ENCODE results near the gene NR1I2. TPM values are rescaled to one million over a fixed set of nuclear protein-coding genes. Genes with fewer than 3 reads are reported as not detected.

NR1I2 gene
- total RNA-seq (2014; rRNA removed; shearing (Covaris generic)), result 0.87 and 1.6 TPM in 2 replicates

DNA sequence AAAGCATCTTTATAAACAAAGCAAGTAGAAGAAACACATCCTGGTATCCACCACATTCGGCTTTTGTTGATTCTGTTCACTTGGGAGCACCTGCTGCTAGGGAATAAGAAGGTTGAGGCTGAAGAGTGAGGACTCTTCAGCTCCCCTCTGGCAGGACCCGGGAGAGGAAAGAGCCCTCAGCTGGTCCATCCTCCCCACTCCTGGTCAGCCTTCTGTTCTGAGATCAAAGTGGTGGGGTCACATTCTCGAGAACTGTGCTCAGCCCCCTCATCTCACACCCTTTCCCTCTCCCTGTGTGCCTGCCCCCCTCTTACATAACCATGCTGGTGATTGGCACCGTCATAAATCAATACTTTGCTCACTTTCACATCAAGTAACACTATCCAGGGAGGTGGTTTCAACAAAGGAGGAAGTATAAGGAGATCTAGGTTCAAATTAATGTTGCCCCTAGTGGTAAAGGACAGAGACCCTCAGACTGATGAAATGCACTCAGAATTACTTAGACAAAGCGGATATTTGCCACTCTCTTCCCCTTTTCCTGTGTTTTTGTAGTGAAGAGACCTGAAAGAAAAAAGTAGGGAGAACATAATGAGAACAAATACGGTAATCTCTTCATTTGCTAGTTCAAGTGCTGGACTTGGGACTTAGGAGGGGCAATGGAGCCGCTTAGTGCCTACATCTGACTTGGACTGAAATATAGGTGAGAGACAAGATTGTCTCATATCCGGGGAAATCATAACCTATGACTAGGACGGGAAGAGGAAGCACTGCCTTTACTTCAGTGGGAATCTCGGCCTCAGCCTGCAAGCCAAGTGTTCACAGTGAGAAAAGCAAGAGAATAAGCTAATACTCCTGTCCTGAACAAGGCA is at the start of gene NR1I2:
NR1I2 (plus strand) TSS at position 772 of the 869 bp plus-strand sequence.
- no peak for DNase-seq
- H3K36me3 ChIP-seq (replicated peaks; ENCODE audit: control insufficient read depth, insufficient read depth, low read length), result no peaks in the 10 kb centered on the region
- H3K27me3 ChIP-seq (ENCODE audit: control insufficient read depth, insufficient read depth, low read length), result no peaks in the 10 kb centered on the region
- H3K4me3 ChIP-seq (ENCODE audit: insufficient read depth, low read depth, low read length), result no peak within 1 kb of the TSS

DNA sequence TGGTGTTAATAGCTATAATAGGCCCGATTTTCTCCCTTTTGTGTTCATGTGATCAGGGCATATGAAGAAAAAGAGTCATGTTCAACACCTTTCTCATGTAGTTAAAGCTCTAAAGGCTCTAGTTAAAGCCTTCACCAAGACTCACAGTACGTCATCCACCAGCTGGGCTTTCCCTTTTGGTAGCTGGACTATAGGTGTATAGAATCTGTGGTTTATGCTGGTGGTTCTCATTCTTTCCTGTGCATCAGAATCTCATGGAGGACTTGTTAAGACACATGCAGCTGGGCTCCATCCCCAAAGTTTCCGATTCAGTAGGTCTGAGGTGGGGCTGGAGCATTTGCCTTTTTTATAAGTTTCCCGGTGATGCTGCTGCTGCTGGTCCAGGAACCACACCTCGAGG is 48.1 kb upstream of the NR1I2 start:
- no peak overlapping the region for H3K4me3 ChIP-seq (ENCODE audit: insufficient read depth, low read depth, low read length)
- H3K27me3 ChIP-seq (ENCODE audit: control insufficient read depth, insufficient read depth, low read length), result no peaks in the 10 kb centered on the region
- no peak for DNase-seq
- H3K36me3 ChIP-seq (replicated peaks; ENCODE audit: control insufficient read depth, insufficient read depth, low read length), result no peaks in the 10 kb centered on the region

DNA sequence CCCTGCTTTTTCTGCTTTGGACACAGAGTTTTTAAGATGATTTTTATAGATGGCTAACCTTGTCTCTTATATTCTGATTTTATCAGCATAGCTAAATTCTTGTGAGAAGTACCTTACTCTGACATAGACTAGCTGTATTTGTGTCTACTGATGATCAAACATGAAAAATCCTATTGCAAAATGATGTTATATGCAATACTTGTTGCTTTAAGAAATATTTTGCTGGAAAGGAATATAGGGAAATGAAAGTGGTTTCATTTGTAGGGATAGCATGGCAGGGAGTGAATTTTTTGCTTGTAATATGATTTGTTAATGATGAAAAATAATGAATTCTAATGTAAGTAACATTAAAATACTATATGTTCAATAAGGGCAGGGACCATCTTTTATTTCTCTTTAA is 43.2 kb upstream of the NR1I2 start:
- DNase-seq, result no peak

DNA sequence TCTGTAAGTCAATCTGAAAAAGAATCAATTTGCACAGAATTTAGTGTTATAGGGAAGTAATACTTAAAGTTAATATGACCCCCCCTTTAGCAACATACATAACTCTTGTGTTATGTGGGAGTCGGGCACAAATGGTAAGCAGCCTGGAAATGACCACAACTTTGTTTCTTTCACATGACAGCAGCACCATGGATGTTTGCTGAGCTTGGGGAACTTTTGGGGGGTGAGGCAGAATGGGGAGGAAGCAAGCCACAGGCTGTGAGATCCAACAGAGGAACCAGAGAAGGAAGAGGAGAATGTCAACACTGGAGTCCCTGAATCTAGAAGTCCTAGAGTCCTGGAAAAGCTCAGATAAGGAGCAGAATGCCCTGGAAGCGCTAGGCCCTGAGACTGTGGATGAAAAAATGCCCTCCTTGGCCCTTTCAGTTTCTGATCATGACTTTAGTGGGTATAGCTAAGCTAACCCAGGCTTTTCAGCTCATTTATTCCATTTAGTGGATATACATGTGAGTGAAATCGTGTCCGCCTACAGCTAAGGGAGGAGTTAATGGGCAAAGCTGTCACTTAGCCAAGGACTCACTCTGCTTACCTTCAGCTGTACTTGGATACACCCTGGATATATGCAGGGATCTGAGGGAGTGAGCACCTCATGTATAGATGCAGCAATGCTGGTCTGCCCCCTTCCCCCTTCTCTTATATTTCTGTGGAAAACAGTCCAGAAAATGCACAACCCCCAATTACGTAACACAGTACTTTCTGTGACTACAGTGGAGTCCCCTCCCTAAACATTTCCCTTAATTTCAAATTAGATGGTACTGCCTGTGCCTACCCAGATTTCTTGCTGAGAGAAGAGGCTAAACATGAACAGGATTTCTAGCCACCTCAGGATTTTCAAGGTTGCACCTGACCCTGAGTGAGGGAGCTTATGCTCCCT is 40.0 kb upstream of the NR1I2 start:
- Histone ChIP-seq H3K27me3 (ENCODE audit: control insufficient read depth, insufficient read depth, low read length) (no peaks in the 10 kb centered on the region), H3K4me3 (ENCODE audit: insufficient read depth, low read depth, low read length) (no peak overlapping the region), H3K36me3 (replicated peaks; ENCODE audit: control insufficient read depth, insufficient read depth, low read length) (no peaks in the 10 kb centered on the region)
- no peak for DNase-seq

More for the DNA sequence above, 43.2 kb upstream of the NR1I2 start:
- Histone ChIP-seq H3K4me3 (ENCODE audit: insufficient read depth, low read depth, low read length) (no peak overlapping the region), H3K27me3 (ENCODE audit: control insufficient read depth, insufficient read depth, low read length) (no peaks in the 10 kb centered on the region), H3K36me3 (replicated peaks; ENCODE audit: control insufficient read depth, insufficient read depth, low read length) (no peaks in the 10 kb centered on the region)

DNA sequence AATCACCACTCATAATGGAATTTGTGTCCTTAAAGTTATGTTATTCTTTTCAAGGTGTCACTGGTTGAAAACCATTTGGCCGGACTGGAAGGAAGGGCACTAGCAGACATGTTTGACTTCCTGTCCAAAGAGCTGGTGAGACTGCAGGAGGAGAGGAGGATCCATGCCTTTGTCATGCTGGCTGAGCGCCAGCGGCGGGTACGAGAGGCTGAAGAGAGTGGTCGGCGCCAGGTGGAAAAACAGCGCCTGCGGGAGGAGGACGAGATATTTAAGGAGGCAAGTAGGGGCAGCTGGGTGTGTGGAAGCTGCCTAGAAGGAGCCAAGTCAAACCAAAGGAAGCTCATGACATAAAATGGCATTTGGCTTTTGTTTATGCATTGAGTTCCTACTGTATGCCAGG is 38.0 kb upstream of the NR1I2 start:
- Histone ChIP-seq H3K27me3 (ENCODE audit: control insufficient read depth, insufficient read depth, low read length) (no peaks in the 10 kb centered on the region), H3K36me3 (replicated peaks; ENCODE audit: control insufficient read depth, insufficient read depth, low read length) (no peaks in the 10 kb centered on the region), H3K4me3 (ENCODE audit: insufficient read depth, low read depth, low read length) (no peak overlapping the region)
- no peak for DNase-seq

DNA sequence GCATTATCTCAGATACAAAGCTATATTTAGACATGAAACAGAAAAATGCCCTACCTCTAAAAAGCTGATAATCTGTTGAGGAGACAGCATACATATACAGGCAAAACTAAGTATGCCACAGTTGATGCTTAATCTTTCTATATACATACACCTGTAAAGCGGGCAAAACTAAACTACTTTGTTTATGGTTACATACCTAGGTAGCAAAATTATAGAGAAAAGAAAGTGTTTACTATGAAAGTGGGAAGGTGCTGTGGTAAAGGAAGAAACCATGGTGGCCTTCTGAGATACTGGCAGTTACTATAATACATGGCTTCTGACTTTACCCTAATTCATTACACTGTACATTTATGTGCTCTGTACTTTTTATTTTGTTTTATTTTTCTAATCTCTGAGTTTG is 36.0 kb upstream of the NR1I2 start:
- DNase-seq, result no peak
- Histone ChIP-seq H3K27me3 (ENCODE audit: control insufficient read depth, insufficient read depth, low read length) (no peaks in the 10 kb centered on the region), H3K4me3 (ENCODE audit: insufficient read depth, low read depth, low read length) (no peak overlapping the region), H3K36me3 (replicated peaks; ENCODE audit: control insufficient read depth, insufficient read depth, low read length) (no peaks in the 10 kb centered on the region)

DNA sequence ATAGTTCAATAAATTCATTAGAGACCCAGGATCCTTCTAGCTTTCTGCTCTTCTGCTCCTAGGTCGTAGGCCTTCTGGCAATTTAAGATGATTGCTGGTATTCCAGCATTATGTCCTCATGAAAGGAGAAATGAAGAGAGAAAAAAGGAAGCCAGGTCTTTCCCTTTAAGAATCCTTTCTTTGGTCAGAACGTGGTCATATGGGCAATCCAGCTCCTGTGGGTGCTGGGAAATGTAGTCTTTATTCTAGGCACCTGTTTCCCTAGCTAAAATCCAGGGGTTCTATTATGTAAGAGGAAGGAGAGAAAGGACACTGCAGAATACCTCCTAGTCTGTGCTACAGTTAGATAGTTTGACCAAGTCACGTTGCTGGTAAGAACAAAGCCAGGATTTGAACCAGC is 35.5 kb upstream of the NR1I2 start:
- H3K36me3 ChIP-seq (replicated peaks; ENCODE audit: control insufficient read depth, insufficient read depth, low read length), result no peaks in the 10 kb centered on the region
- no peak overlapping the region for H3K4me3 ChIP-seq (ENCODE audit: insufficient read depth, low read depth, low read length)
- H3K27me3 ChIP-seq (ENCODE audit: control insufficient read depth, insufficient read depth, low read length), result no peaks in the 10 kb centered on the region
- no peak for DNase-seq

DNA sequence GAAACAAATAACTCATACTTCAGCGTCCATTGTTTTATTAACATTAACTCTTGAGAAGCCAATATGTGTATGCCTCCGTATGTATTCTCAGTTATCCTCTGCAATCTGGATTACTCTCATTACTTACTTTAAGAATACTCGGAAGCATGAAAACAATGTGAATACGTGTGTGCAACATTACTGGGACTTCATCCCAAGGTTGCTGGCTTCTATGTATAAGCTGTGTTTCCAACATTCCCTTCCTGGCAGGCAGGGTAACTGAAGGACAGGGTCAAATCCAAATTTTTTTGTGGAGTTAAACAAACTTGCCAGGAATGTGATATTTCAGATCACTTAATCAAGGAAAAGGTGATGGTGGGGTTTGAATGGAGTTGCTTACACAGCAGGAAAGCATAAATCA is 34.5 kb upstream of the NR1I2 start:
- DNase-seq, result no peak
- Histone ChIP-seq H3K4me3 (ENCODE audit: insufficient read depth, low read depth, low read length) (no peak overlapping the region), H3K27me3 (ENCODE audit: control insufficient read depth, insufficient read depth, low read length) (no peaks in the 10 kb centered on the region), H3K36me3 (replicated peaks; ENCODE audit: control insufficient read depth, insufficient read depth, low read length) (no peaks in the 10 kb centered on the region)

DNA sequence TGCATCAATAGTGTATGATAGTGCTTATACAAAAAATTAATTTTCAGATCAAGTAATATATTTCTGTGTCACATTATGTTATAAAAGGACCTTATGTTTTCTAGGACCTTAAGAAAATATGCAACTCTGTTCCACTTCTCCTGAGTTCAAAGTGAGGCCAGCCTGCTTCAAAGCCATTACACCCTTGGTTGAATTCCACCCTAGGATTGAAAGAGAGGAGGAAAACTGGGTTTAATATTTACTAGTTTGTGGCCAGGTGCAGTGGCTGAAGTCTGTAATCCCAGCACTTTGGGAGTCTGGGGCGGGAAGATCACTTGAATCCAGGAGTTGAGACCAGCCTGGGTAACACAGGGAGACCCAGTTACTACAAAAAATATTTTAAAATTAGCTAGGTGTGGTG is 32.9 kb upstream of the NR1I2 start:
- H3K27me3 ChIP-seq (ENCODE audit: control insufficient read depth, insufficient read depth, low read length), result no peaks in the 10 kb centered on the region
- DNase-seq, result no peak
- no peaks in the 10 kb centered on the region for H3K36me3 ChIP-seq (replicated peaks; ENCODE audit: control insufficient read depth, insufficient read depth, low read length)
- H3K4me3 ChIP-seq (ENCODE audit: insufficient read depth, low read depth, low read length), result no peak overlapping the region

DNA sequence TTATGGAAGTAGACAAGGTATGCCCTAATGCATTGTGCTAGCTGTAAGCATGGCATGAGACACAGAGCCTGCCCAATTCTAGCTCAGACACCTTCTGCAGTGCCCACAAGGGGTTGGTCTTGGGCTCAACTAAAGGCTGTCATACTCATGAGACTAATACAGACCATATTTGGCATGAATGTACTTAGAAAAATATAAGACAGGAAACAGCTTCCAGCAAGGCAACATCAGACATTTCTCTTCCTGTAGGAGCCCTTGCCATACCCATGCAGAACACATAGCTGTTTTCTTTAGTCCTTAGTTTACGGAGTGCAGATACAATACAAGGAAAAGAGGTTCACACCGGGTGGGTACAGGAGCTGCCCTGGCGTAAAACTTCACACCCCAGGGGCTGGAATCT is 30.5 kb upstream of the NR1I2 start:
- no peak overlapping the region for H3K4me3 ChIP-seq (ENCODE audit: insufficient read depth, low read depth, low read length)
- no peaks in the 10 kb centered on the region for H3K36me3 ChIP-seq (replicated peaks; ENCODE audit: control insufficient read depth, insufficient read depth, low read length)
- no peak for DNase-seq

DNA sequence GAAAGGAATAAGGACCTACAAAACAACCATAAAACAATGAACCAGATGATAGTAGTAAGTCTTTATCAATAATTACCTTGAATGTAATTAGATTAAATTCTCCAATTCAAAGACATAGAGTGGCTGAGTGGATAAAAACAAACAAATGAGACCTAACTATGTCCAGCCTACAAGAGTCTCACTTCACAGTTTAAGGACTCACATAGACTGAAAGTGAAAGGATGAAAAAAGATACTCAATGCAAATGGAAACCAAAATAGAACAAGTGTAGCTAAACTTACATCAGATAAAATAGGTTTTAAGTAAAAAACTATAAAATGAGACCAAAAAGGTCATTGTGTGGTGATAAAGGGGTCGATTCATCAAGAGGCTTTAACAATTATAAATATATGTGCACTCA is 21.9 kb upstream of the NR1I2 start:
- H3K36me3 ChIP-seq (replicated peaks; ENCODE audit: control insufficient read depth, insufficient read depth, low read length), result no peaks in the 10 kb centered on the region
- no peak for DNase-seq
- H3K4me3 ChIP-seq (ENCODE audit: insufficient read depth, low read depth, low read length), result no peak overlapping the region
- no peaks in the 10 kb centered on the region for H3K27me3 ChIP-seq (ENCODE audit: control insufficient read depth, insufficient read depth, low read length)

More for the DNA sequence above, 30.5 kb upstream of the NR1I2 start:
- H3K27me3 ChIP-seq (ENCODE audit: control insufficient read depth, insufficient read depth, low read length), result no peaks in the 10 kb centered on the region

DNA sequence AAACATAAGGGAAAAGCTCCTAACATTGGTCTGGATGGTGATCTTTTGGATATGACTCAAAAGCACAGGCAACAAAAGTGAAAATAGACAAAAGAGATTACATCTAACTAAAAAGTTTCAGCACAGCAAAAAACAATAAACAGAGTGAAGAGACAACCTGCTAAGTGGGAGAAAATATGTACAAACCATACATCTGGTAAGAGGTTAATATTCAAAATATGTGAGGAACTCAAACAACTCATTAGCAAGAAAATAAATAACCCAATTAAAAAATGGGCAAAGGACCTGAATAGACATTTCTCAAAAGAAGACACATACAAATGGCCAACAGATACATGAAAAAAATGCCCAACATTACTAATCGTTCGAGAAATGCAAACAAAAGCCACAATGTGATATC is 19.0 kb upstream of the NR1I2 start:
- DNase-seq, result no peak
- H3K4me3 ChIP-seq (ENCODE audit: insufficient read depth, low read depth, low read length), result no peak overlapping the region
- H3K27me3 ChIP-seq (ENCODE audit: control insufficient read depth, insufficient read depth, low read length), result no peaks in the 10 kb centered on the region
- no peaks in the 10 kb centered on the region for H3K36me3 ChIP-seq (replicated peaks; ENCODE audit: control insufficient read depth, insufficient read depth, low read length)

DNA sequence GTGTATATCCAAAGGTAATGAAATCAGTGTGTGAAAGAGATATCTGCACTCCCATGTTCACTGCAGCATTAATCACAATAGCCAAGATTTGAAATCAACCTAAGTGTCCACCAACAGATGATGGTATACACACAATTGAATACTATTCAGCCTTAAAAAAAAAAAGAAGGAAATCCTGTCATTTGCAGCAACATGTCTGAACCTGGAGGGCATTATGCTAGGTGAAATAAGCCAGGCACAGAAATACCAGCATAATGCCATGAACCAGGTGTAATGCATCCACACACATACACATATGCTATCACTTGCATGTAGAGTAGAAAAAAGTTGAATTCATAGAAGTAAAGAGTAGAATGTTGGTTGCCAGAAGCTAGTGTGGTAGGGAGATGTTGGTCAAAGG is 18.4 kb upstream of the NR1I2 start:
- H3K27me3 ChIP-seq (ENCODE audit: control insufficient read depth, insufficient read depth, low read length), result no peaks in the 10 kb centered on the region
- no peak for DNase-seq
- no peak overlapping the region for H3K4me3 ChIP-seq (ENCODE audit: insufficient read depth, low read depth, low read length)
- no peaks in the 10 kb centered on the region for H3K36me3 ChIP-seq (replicated peaks; ENCODE audit: control insufficient read depth, insufficient read depth, low read length)

DNA sequence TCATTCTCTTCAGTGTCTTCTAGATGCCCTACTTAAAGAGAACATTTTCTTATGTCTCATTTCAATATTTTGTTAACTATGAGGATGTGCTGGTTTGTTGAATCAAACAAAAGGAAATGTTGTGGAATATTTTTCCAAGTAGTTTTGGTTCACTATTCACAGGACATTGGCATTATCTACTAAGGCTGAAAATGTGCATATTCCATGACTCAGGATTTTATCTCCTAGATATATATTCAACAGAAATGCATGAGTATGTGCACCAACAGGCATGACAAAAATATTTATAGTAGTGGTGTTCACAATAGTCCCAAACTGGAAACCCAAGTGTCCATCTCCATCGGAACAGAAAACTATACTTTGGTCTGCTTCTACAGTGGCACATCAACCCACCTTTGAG is 16.7 kb upstream of the NR1I2 start:
- Histone ChIP-seq H3K27me3 (ENCODE audit: control insufficient read depth, insufficient read depth, low read length) (no peaks in the 10 kb centered on the region), H3K4me3 (ENCODE audit: insufficient read depth, low read depth, low read length) (no peak overlapping the region), H3K36me3 (replicated peaks; ENCODE audit: control insufficient read depth, insufficient read depth, low read length) (no peaks in the 10 kb centered on the region)
- DNase-seq, result no peak

Data from H7 (cell line).